Measurements from ENCODE around the gene ANKRD52.

- TF ChIP-seq ATF2 (IDR thresholded peaks at IDR 0.05; ENCODE audit: low read length) (no peak), POLR2A (IDR thresholded peaks at IDR 0.05; ENCODE audit: control extremely low read depth in 1 of 2, low read depth in 2 of 2, low read length in 2 of 2) (no peak), SP1 (IDR thresholded peaks at IDR 0.05; ENCODE audit: low read depth, low read length) (no peak), CTCF (IDR thresholded peaks at IDR 0.05; ENCODE audit: control extremely low read depth in 1 of 3, insufficient read depth in 1 of 3, low read depth in 1 of 3, low read length in 3 of 3) (no peak), POU5F1 (IDR thresholded peaks at IDR 0.05; ENCODE audit: low read depth, low read length) (no peak), ATF3 (IDR thresholded peaks at IDR 0.05; ENCODE audit: insufficient read depth, low read depth, low read length) (no peak), EP300 (IDR thresholded peaks at IDR 0.05; ENCODE audit: borderline replicate concordance in 1 of 2, low read depth in 2 of 2, low read length in 2 of 2) (no peak), FOSL1 (IDR thresholded peaks at IDR 0.05; ENCODE audit: insufficient read depth, low read depth, low read length) (no peak)
These were observed 52.7 kb downstream of the ANKRD52 start for GRCh38 chr12:56205445-56205844.

All from H1 (cell line).